Gastroesophageal sphincter (tissue), 4 donors: ENCODE results near the gene SLC22A16. TPM values are rescaled to one million over a fixed set of nuclear protein-coding genes. Genes with fewer than 3 reads are reported as not detected.
"Not testable (repeated sequence)": the region's sequence is repeated elsewhere in the genome, so short reads cannot be mapped to it uniquely, and the experiment has no call there.

Experiments
- ATAC-seq: fragments of 150-250 bp; one replicate; pipeline ENCODE4 v1.9.1; 2016; ENCODE audit warnings: mild to moderate bottlenecking, moderate library complexity
- H3K27ac ChIP-seq, 4 donors: fragments of 200-600 bp; sonication (generic) in 3 of 4; 1 replicate in 3 of 4; 2 replicates in 1 of 4; pipeline ENCODE4 v1.5.1; 2016 to 2019
- H3K27me3 ChIP-seq: fragments of 200-600 bp; sonication (generic); one replicate; pipeline ENCODE4 v1.5.1; 2019
- H3K36me3 ChIP-seq, 2 donors: fragments of 200-600 bp; sonication (generic); one replicate each; pipeline ENCODE4 v1.5.1; 2019; ENCODE audit warnings: control low read depth in 1 of 2
- H3K4me1 ChIP-seq, 3 donors: fragments of 200-600 bp; sonication (generic); 1 replicate in 2 of 3; 2 replicates in 1 of 3; pipeline ENCODE4 v1.5.1; 2016 to 2019; ENCODE audit warnings: control low read depth in 2 of 3
- H3K4me3 ChIP-seq, 2 donors: fragments of 200-600 bp; sonication (generic); one replicate each; pipeline ENCODE4 v1.5.1; 2019; ENCODE audit warnings: mild to moderate bottlenecking in 1 of 2, moderate library complexity in 1 of 2
- H3K9me3 ChIP-seq, 3 donors: fragments of 200-600 bp; sonication (generic); one replicate each; pipeline ENCODE4 v1.5.1; 2017 to 2019; ENCODE audit warnings: control low read depth in 2 of 3
- CTCF ChIP-seq, 4 experiments: fragments of 200-600 bp in 2 of 4; fragments of 450-650 bp in 2 of 4; sonication (generic) in 1 of 4; IDR thresholded peaks; one replicate each; pipeline ENCODE4 v1.5.1; 2017 to 2019; ENCODE audit warnings: antibody characterized with exemption in 4 of 4, mild to moderate bottlenecking in 2 of 4, moderate library complexity in 2 of 4
- EP300 ChIP-seq: sonication (generic); formaldehyde crosslinking; IDR thresholded peaks from one replicate; pipeline ENCODE4 v1.6.1; 2017; ENCODE audit warnings: antibody characterized with exemption, mild to moderate bottlenecking
- POLR2A ChIP-seq, 2 donors: fragments of 450-650 bp; IDR thresholded peaks; one replicate each; pipeline ENCODE4 v1.6.1; 2017; ENCODE audit warnings: antibody characterized with exemption in 2 of 2, mild to moderate bottlenecking in 2 of 2, moderate library complexity in 1 of 2
- POLR2AphosphoS5 ChIP-seq: sonication (generic); formaldehyde crosslinking; IDR thresholded peaks from one replicate; pipeline ENCODE4 v1.6.1; 2017; ENCODE audit warnings: antibody characterized with exemption
- whole genome bisulfite sequencing, 2 donors: methylation state at CpG; one replicate each; pipeline ENCODE4 v1.1.5; 2018; ENCODE audit warnings: low coverage in 1 of 2; 5-methylcytosine and 5-hydroxymethylcytosine counted together
- total RNA-seq, 4 donors: library from RNA; depleted of rRNA; stranded (reverse); fragments of >200 nt; gene quantifications; one replicate each; pipeline ENCODE4 v1.1.0, GENCODE V29; 2016

SLC22A16 gene
- total RNA-seq, 4 donors from 2014 or later: 0.35 to 5.4 (median 1.8) TPM; not detected in 1

GRCh38 chr6:110462884-110463481, 13.4 kb downstream of the SLC22A16 start:
- Histone ChIP-seq H3K27me3 (no peaks in the 10 kb centered on the region), H3K36me3 (no peaks in the 10 kb centered on the region), H3K9me3 (peaks cover 0 to 45% (median 0%) of the 10 kb centered on the region in 3 donors), H3K4me3 (no peak overlapping the region), H3K27ac (no peak overlapping the region), H3K4me1 (no peaks in the 10 kb centered on the region)
- WGBS, 2 donors: 71% methylated on average over 2 of the region's 2 CpGs; no CpG with 5 or more reads in 1 of the 2 donors
- no peak for TF ChIP-seq POLR2A (IDR thresholded peaks at IDR 0.05)
- TF ChIP-seq EP300: no peak
- TF ChIP-seq POLR2AphosphoS5: no peak
- TF ChIP-seq CTCF (IDR thresholded peaks at IDR 0.05): no peak
- no peak for ATAC-seq

- peaks cover 0 to 45% (median 0%) of the 10 kb centered on the region in 3 donors for H3K9me3 ChIP-seq
- H3K4me1 ChIP-seq: no peaks in the 10 kb centered on the region
- TF ChIP-seq POLR2AphosphoS5: no peak
- no peak for TF ChIP-seq EP300
- TF ChIP-seq CTCF (IDR thresholded peaks at IDR 0.05): no peak
- no peak for TF ChIP-seq POLR2A (IDR thresholded peaks at IDR 0.05)
- WGBS, 2 donors: 86% methylated on average over 1 of the region's 1 CpG; no CpG with 5 or more reads in 1 of the 2 donors
- no peaks in the 10 kb centered on the region for H3K27me3 ChIP-seq
- no peak overlapping the region for H3K4me3 ChIP-seq
- ATAC-seq: no peak
- no peaks in the 10 kb centered on the region for H3K36me3 ChIP-seq
- no peak overlapping the region for H3K27ac ChIP-seq
These were observed 15.0 kb downstream of the SLC22A16 start for GRCh38 chr6:110461376-110461775.

- Histone ChIP-seq H3K4me3 (no peak overlapping the region), H3K36me3 (no peaks in the 10 kb centered on the region), H3K27ac (no peak overlapping the region), H3K9me3 (peaks cover 0 to 37% (median 0%) of the 10 kb centered on the region in 3 donors), H3K4me1 (no peaks in the 10 kb centered on the region), H3K27me3 (no peaks in the 10 kb centered on the region)
- 92 to 100% methylated on average over 1 to 2 of the region's 2 CpGs for WGBS, 2 donors
- no peak for TF ChIP-seq CTCF (IDR thresholded peaks at IDR 0.05)
- TF ChIP-seq POLR2A (IDR thresholded peaks at IDR 0.05): no peak
- no peak for TF ChIP-seq POLR2AphosphoS5
- TF ChIP-seq EP300: no peak
- no peak for ATAC-seq
These were observed 17.3 kb downstream of the SLC22A16 start for GRCh38 chr6:110459137-110459536.

- no peak for ATAC-seq
- Histone ChIP-seq H3K4me3 (no peak overlapping the region), H3K4me1 (no peaks in the 10 kb centered on the region), H3K27ac (no peak overlapping the region), H3K27me3 (no peaks in the 10 kb centered on the region), H3K36me3 (no peaks in the 10 kb centered on the region), H3K9me3 (peaks cover 0 to 31% (median 0%) of the 10 kb centered on the region in 3 donors)
- 100% methylated on average over 1 of the region's 1 CpG for WGBS, 2 donors
- TF ChIP-seq CTCF (IDR thresholded peaks at IDR 0.05) (no peak), POLR2A (IDR thresholded peaks at IDR 0.05) (no peak), POLR2AphosphoS5 (no peak), EP300 (no peak)
These were observed 17.9 kb downstream of the SLC22A16 start for GRCh38 chr6:110458476-110458875.

- not testable (repeated sequence) for H3K4me3 ChIP-seq, H3K27ac ChIP-seq, H3K27me3 ChIP-seq, H3K36me3 ChIP-seq, ATAC-seq, H3K4me1 ChIP-seq
- H3K9me3 ChIP-seq: peaks cover 0 to 24% (median 0%) of the 10 kb centered on the region in 3 donors
- WGBS, 2 donors: 70 to 75% methylated on average over 5 to 7 of the region's 8 CpGs
These were observed 18.7 kb downstream of the SLC22A16 start for GRCh38 chr6:110457567-110458175.
